PC-3 (cell line): ENCODE data around the gene NYAP1.

Source experiments
- CTCF ChIP-seq: fragments of 300-600 bp; sonication (generic); conservative IDR thresholded peaks from 2 replicates; pipeline ENCODE4 v1.5.1; 2017; ENCODE audit warnings: antibody characterized with exemption, low read depth, mild to moderate bottlenecking, low read length
- EZH2 ChIP-seq: fragments of 300-600 bp; sonication (generic); IDR thresholded peaks from one replicate; pipeline ENCODE4 v1.6.1; 2017; ENCODE audit warnings: antibody characterized with exemption, mild to moderate bottlenecking, low read length; ENCODE audit not compliant: unreplicated experiment

- TF ChIP-seq CTCF (no peak), EZH2 (no peak)
These were observed 48.7 kb downstream of the NYAP1 start for GRCh38 chr7:100532165-100533022.
